ENCODE measurements around the gene ORM1. TPM values are rescaled to one million over a fixed set of nuclear protein-coding genes. Genes with fewer than 3 reads are reported as not detected.

The ORM1 gene
- total and polyA plus RNA-seq, 2 of the 8 experiments (the other 6 are each of a cell fraction or from before 2014, with no cell fraction given), result 0.32 TPM; not detected in 1

GRCh38 chr9:114311571-114312512 is 11.1 kb upstream of the ORM1 start:
- ChIA-PET CTCF (ENCODE audit: partially characterized antibody) (no interaction called here), POLR2A (ENCODE audit: partially characterized antibody) (no interaction called here)
- no peaks in the 10 kb centered on the region for H3K4me1 ChIP-seq (replicated peaks in 1 of 4; ENCODE audit: control insufficient read depth in 3 of 4, insufficient read depth in 4 of 4, low read length in 3 of 4)
- FAIRE-seq, result no peak
- H3K18ac ChIP-seq (ENCODE audit: extremely low read depth, low read length), result no peak overlapping the region
- H3K79me2 ChIP-seq (ENCODE audit: control insufficient read depth in 1 of 2, insufficient read depth in 2 of 2, low read length in 2 of 2), result no peaks in the 10 kb centered on the region
- no peak overlapping the region for H2BK20ac ChIP-seq (ENCODE audit: low read length)
- no peak overlapping the region for H2AFZ ChIP-seq (ENCODE audit: low read length)
- no peak overlapping the region for H2BK120ac ChIP-seq (replicated peaks; ENCODE audit: low read depth, low read length)
- no peak overlapping the region for H3K14ac ChIP-seq (ENCODE audit: insufficient read length)
- no peak overlapping the region for H3K4me3 ChIP-seq (ENCODE audit: extremely low read depth in 1 of 4, insufficient read depth in 2 of 4, low read depth in 3 of 4, low read length in 4 of 4)
- H2BK5ac ChIP-seq (ENCODE audit: low read depth, low read length), result no peak overlapping the region
- no peak overlapping the region for H2BK15ac ChIP-seq (ENCODE audit: low read length)
- H3K36me3 ChIP-seq (ENCODE audit: control insufficient read depth in 2 of 4, insufficient read depth in 4 of 4, low read length in 3 of 4), result no peaks in the 10 kb centered on the region; a peak in 2 of 8 replicates
- no peak overlapping the region for H4K5ac ChIP-seq (ENCODE audit: insufficient read length, low read depth, low read length)
- no peak for TF ChIP-seq JUN (IDR thresholded peaks at IDR 0.05; ENCODE audit: low read depth, low read length)
- TF ChIP-seq POLR2AphosphoS5 (IDR thresholded peaks at IDR 0.05; ENCODE audit: low read depth, low read length), result no peak
- TF ChIP-seq CBX5 (IDR thresholded peaks at IDR 0.05; ENCODE audit: low read depth, low read length), result no peak
- no peak for TF ChIP-seq YY1 (IDR thresholded peaks at IDR 0.05; ENCODE audit: low read depth, low read length)
- no peak for TF ChIP-seq NRF1 (IDR thresholded peaks at IDR 0.05; ENCODE audit: low read depth, low read length)
- no peak for TF ChIP-seq CREB1 (IDR thresholded peaks at IDR 0.05)
- TF ChIP-seq CEBPB (IDR thresholded peaks at IDR 0.05; ENCODE audit: low read depth, low read length), result no peak
- no peak for TF ChIP-seq SP4 (IDR thresholded peaks at IDR 0.05; ENCODE audit: low read length)
- TF ChIP-seq RNF2 (IDR thresholded peaks at IDR 0.05; ENCODE audit: borderline replicate concordance, low read depth, low read length, missing control alignments, poor library complexity, severe bottlenecking), result no peak
- H3K27me3 ChIP-seq (replicated peaks in 1 of 4; ENCODE audit: control insufficient read depth in 3 of 4, extremely low read depth in 1 of 4, insufficient read depth in 3 of 4, low read length in 3 of 4), result no peaks in the 10 kb centered on the region
- H3K9ac ChIP-seq (replicated peaks in 1 of 4; ENCODE audit: extremely low read depth in 1 of 4, low read depth in 3 of 4, low read length in 3 of 4), result no peak overlapping the region
- peak in 1 of 2 experiments; percentile 36 for DNase-seq (ENCODE audit: low read depth in 1 of 2, low spot score in 2 of 2)
- H3K27ac ChIP-seq (ENCODE audit: low read depth, low read length), result no peak overlapping the region
- no peaks in the 10 kb centered on the region for H4K20me1 ChIP-seq (replicated peaks in 1 of 2; ENCODE audit: control insufficient read depth in 1 of 2, insufficient read depth in 2 of 2, low read length in 2 of 2)
- H3K4ac ChIP-seq (replicated peaks; ENCODE audit: insufficient read length, low read depth, low read length), result no peak overlapping the region
- H3K4me2 ChIP-seq (ENCODE audit: insufficient read depth in 1 of 2, low read depth in 2 of 2, low read length in 2 of 2), result no peak overlapping the region
- H3K56ac ChIP-seq (replicated peaks; ENCODE audit: insufficient read length, low read depth, low read length), result no peak overlapping the region
- no peaks in the 10 kb centered on the region for H3K79me1 ChIP-seq (ENCODE audit: low read depth, low read length)
- H3K9me3 ChIP-seq (ENCODE audit: insufficient read depth in 2 of 2, low read depth in 1 of 2, low read length in 1 of 2), result no peaks in the 10 kb centered on the region
- no peak overlapping the region for H4K8ac ChIP-seq (ENCODE audit: extremely low read depth, insufficient read depth, low read length)
- H3K23me2 ChIP-seq (ENCODE audit: low read depth, low read length), result no peaks in the 10 kb centered on the region
- no peak overlapping the region for H2BK12ac ChIP-seq (ENCODE audit: low read depth, low read length)
- no peak overlapping the region for H2AK5ac ChIP-seq (ENCODE audit: low read depth, low read length)
- 94% methylated on average over 28 of the region's 28 CpGs; no CpG with 5 or more reads in 1 of the 2 experiments for WGBS, 2 experiments (ENCODE audit: extremely low coverage in 1 of 2, insufficient coverage in 1 of 2, insufficient read length in 1 of 2, insufficient replicate concordance in 2 of 2, low coverage in 1 of 2, low lambda C conversion rate in 2 of 2, missing lambda C conversion rate in 1 of 2)
- no peak overlapping the region for H3K23ac ChIP-seq (ENCODE audit: insufficient read length)
- no peak overlapping the region for H4K91ac ChIP-seq (replicated peaks; ENCODE audit: insufficient read length, low read length)

All from H1 (cell line).